WTC11 (cell line): ENCODE measurements around the gene LRRC30.

Experiments used
- CREB1 ChIP-seq: sonication (generic); formaldehyde crosslinking; IDR thresholded peaks from 2 replicates; pipeline ENCODE4 v1.8.0; 2023; ENCODE audit warnings: mild to moderate bottlenecking, missing genetic modification reagents
- E2F4 ChIP-seq: sonication (generic); formaldehyde crosslinking; IDR thresholded peaks from 2 replicates; pipeline ENCODE4 v1.8.1; 2022; ENCODE audit warnings: low read depth, mild to moderate bottlenecking, moderate library complexity, missing genetic modification reagents, borderline replicate concordance
- JUN ChIP-seq: sonication (generic); formaldehyde crosslinking; IDR thresholded peaks from 2 replicates; pipeline ENCODE4 v1.8.0; 2023; ENCODE audit warnings: mild to moderate bottlenecking, missing genetic modification reagents
- KAT7 ChIP-seq: sonication (generic); formaldehyde crosslinking; IDR thresholded peaks from 2 replicates; pipeline ENCODE4 v1.8.1; 2023; ENCODE audit warnings: missing genetic modification reagents, mild to moderate bottlenecking, borderline replicate concordance
- RELA ChIP-seq: sonication (generic); formaldehyde crosslinking; IDR thresholded peaks from 2 replicates; pipeline ENCODE4 v1.8.1; 2022; ENCODE audit warnings: missing genetic modification reagents, mild to moderate bottlenecking, borderline replicate concordance
- ZNF121 ChIP-seq: sonication (generic); formaldehyde crosslinking; IDR thresholded peaks from 2 replicates; pipeline ENCODE4 v1.8.0; 2023; ENCODE audit warnings: missing genetic modification reagents
- TF ChIP-seq, protein P1 (sequence below): fragments of 200-600 bp; IDR thresholded peaks from 2 replicates; pipeline ENCODE4 v1.8.0; 2022; ENCODE audit warnings: antibody characterized with exemption
- TF ChIP-seq, protein P2 (sequence below): sonication (generic); formaldehyde crosslinking; IDR thresholded peaks from 2 replicates; pipeline ENCODE4 v1.8.1; 2022; ENCODE audit warnings: low read depth, missing genetic modification reagents, borderline replicate concordance
- TF ChIP-seq, protein P3 (sequence below): fragments of 250-450 bp; sonication (Bioruptor Pico); IDR thresholded peaks from 2 replicates; pipeline ENCODE4 v1.9.0; 2021; ENCODE audit warnings: mild to moderate bottlenecking

DNA sequence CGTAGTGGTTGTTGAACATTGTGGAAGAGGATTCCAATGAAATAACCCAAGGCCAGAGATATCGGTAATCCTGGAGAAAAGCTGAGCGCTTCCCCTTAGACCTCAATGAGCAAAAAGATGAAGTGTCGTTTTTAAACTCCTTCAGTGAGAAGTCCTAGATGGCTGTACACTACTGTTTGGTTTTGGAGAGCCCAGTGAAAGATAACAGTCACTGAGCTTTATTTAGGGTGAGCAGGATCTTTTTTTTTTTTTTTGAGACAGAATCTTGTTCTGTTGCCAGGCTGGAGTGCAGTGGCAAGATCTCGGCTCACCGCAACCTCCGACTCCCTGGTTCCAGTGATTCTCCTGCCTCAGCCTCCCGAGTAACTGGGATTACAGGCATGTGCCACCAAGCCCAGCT, 24.2 kb downstream of the LRRC30 start:
- TF ChIP-seq, protein P1, sequence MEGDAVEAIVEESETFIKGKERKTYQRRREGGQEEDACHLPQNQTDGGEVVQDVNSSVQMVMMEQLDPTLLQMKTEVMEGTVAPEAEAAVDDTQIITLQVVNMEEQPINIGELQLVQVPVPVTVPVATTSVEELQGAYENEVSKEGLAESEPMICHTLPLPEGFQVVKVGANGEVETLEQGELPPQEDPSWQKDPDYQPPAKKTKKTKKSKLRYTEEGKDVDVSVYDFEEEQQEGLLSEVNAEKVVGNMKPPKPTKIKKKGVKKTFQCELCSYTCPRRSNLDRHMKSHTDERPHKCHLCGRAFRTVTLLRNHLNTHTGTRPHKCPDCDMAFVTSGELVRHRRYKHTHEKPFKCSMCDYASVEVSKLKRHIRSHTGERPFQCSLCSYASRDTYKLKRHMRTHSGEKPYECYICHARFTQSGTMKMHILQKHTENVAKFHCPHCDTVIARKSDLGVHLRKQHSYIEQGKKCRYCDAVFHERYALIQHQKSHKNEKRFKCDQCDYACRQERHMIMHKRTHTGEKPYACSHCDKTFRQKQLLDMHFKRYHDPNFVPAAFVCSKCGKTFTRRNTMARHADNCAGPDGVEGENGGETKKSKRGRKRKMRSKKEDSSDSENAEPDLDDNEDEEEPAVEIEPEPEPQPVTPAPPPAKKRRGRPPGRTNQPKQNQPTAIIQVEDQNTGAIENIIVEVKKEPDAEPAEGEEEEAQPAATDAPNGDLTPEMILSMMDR = no peak
- TF ChIP-seq KAT7 (CRISPR knock-in tag) (no peak), E2F4 (CRISPR knock-in tag) (no peak), CREB1 (CRISPR knock-in tag) (no peak), RELA (no peak), JUN (CRISPR knock-in tag) (no peak), ZNF121 (no peak)
- TF ChIP-seq, protein P2, sequence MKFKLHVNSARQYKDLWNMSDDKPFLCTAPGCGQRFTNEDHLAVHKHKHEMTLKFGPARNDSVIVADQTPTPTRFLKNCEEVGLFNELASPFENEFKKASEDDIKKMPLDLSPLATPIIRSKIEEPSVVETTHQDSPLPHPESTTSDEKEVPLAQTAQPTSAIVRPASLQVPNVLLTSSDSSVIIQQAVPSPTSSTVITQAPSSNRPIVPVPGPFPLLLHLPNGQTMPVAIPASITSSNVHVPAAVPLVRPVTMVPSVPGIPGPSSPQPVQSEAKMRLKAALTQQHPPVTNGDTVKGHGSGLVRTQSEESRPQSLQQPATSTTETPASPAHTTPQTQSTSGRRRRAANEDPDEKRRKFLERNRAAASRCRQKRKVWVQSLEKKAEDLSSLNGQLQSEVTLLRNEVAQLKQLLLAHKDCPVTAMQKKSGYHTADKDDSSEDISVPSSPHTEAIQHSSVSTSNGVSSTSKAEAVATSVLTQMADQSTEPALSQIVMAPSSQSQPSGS = no peak
- TF ChIP-seq, protein P3, sequence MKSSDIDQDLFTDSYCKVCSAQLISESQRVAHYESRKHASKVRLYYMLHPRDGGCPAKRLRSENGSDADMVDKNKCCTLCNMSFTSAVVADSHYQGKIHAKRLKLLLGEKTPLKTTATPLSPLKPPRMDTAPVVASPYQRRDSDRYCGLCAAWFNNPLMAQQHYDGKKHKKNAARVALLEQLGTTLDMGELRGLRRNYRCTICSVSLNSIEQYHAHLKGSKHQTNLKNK (CRISPR knock-in tag) = no peak
